CD4-positive, CD25-positive, alpha-beta regulatory T cell (primary cell): ENCODE results near the gene CADM2. TPM values are rescaled to one million over a fixed set of nuclear protein-coding genes. Genes with fewer than 3 reads are reported as not detected.

Source experiments
- ATAC-seq, 2 donors: fragments of 150-1000 bp; cut with Tn5 transposase; one replicate each; pipeline ENCODE4 v1.10.0; 2021; ENCODE audit warnings: low read depth in 2 of 2, moderate number of reproducible peaks in 2 of 2, moderate library complexity in 1 of 2
- DNase-seq, 3 donors: peaks; one replicate each; pipeline versions ENCODE4 v3.0.0 to v3.0.0-alpha.2; 2012 to 2022; ENCODE audit warnings: mixed read lengths in 1 of 3
- H3K27ac ChIP-seq: one replicate; pipeline ENCODE4 v1.7.0; 2013; ENCODE audit warnings: mild to moderate bottlenecking, low read length; ENCODE audit not compliant: insufficient read depth, poor library complexity, severe bottlenecking
- H3K27me3 ChIP-seq: one replicate; pipeline ENCODE4 v1.7.0; 2013; ENCODE audit warnings: low read length; ENCODE audit not compliant: control insufficient read depth, insufficient read depth
- H3K36me3 ChIP-seq: one replicate; pipeline ENCODE4 v1.7.0; 2013; ENCODE audit warnings: mild to moderate bottlenecking, low read length, moderate library complexity; ENCODE audit not compliant: control insufficient read depth, insufficient read depth
- H3K4me1 ChIP-seq: 2 replicates; pipeline ENCODE4 v1.7.0; 2013; ENCODE audit warnings: mild to moderate bottlenecking, low read length; ENCODE audit not compliant: insufficient read depth, control insufficient read depth, poor library complexity, severe bottlenecking
- H3K4me3 ChIP-seq: one replicate; pipeline ENCODE4 v1.7.0; 2013; ENCODE audit warnings: low read depth, mild to moderate bottlenecking, low read length, moderate library complexity
- H3K9me3 ChIP-seq, 2 experiments: 1 replicate in 1 of 2; 2 replicates in 1 of 2; pipeline ENCODE4 v1.7.0; 2013; ENCODE audit warnings: low read length in 2 of 2, mild to moderate bottlenecking in 1 of 2, moderate library complexity in 1 of 2; ENCODE audit not compliant: control insufficient read depth in 2 of 2
- H3K27ac Mint-ChIP-seq, 3 donors: one replicate each; pipeline ENCODE4 v1.8.0; 2020 to 2022; ENCODE audit warnings: mild to moderate bottlenecking in 3 of 3, mixed read lengths in 3 of 3, moderate library complexity in 2 of 3
- H3K27me3 Mint-ChIP-seq: one replicate; pipeline ENCODE4 v1.8.0; 2022; ENCODE audit warnings: mild to moderate bottlenecking, mixed read lengths
- H3K36me3 Mint-ChIP-seq: one replicate; pipeline ENCODE4 v1.8.0; 2020; ENCODE audit warnings: mixed read lengths
- H3K4me1 Mint-ChIP-seq, 4 donors: one replicate each; pipeline ENCODE4 v1.8.0; 2020 to 2022; ENCODE audit warnings: mixed read lengths in 4 of 4, mild to moderate bottlenecking in 1 of 4
- H3K4me3 Mint-ChIP-seq, 4 donors: one replicate each; pipeline ENCODE4 v1.8.0; 2020 to 2022; ENCODE audit warnings: mild to moderate bottlenecking in 4 of 4, mixed read lengths in 4 of 4, moderate library complexity in 3 of 4
- H3K9me3 Mint-ChIP-seq, 7 donors: one replicate each; pipeline ENCODE4 v1.8.0; 2020 to 2022; ENCODE audit warnings: mixed read lengths in 7 of 7, mild to moderate bottlenecking in 3 of 7, moderate library complexity in 2 of 7
- polyA plus RNA-seq, 4 donors: library from polyadenylated mRNA; unstranded; fragments of 300-500 nt; fragmentation: Illumina TruSeq; gene quantifications; one replicate each; pipeline ENCODE4 v1.2.3, GENCODE V29; 2021
- total RNA-seq: library from RNA; stranded (reverse); gene quantifications from one replicate; pipeline ENCODE4 v1.2.3, GENCODE V29; 2022

The CADM2 gene
- total and polyA plus RNA-seq, 5 donors from 2014 or later, result not detected

DNA sequence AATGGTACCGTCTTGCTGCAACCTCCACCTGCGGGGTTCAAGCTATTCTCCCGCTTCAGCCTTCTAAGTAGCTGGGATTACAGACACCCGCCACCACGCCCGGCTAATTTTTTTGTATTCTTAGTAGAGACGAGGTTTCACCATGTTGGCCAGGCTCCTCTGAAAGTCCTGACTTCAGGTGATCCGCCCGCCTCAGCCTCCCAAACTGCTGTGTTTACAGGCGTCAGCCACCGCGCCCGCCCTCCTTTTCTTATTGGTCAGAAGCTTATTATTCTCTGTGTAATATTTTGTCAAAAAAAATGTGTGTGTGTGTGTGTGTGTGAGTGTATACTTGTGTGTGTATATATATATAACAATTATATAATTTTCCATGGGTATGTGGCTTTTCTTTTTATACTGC, 425.6 kb downstream of the CADM2 start:
- Mint-ChIP-seq H3K4me1 (no peaks in the 10 kb centered on the region), H3K9me3 (peaks cover 0 to 9% (median 5%) of the 10 kb centered on the region in 7 donors), H3K36me3 (no peaks in the 10 kb centered on the region), H3K4me3 (no peak overlapping the region), H3K27me3 (no peaks in the 10 kb centered on the region), H3K27ac (no peak overlapping the region)
- H3K27ac ChIP-seq, result no peak overlapping the region
- no peaks in the 10 kb centered on the region for H3K4me1 ChIP-seq
- no peaks in the 10 kb centered on the region for H3K27me3 ChIP-seq
- no peak for ATAC-seq
- no peak for DNase-seq
- H3K4me3 ChIP-seq, result no peak overlapping the region
- no peaks in the 10 kb centered on the region for H3K36me3 ChIP-seq
- H3K9me3 ChIP-seq, result peaks cover 4% of the 10 kb centered on the region in 2 experiments

DNA sequence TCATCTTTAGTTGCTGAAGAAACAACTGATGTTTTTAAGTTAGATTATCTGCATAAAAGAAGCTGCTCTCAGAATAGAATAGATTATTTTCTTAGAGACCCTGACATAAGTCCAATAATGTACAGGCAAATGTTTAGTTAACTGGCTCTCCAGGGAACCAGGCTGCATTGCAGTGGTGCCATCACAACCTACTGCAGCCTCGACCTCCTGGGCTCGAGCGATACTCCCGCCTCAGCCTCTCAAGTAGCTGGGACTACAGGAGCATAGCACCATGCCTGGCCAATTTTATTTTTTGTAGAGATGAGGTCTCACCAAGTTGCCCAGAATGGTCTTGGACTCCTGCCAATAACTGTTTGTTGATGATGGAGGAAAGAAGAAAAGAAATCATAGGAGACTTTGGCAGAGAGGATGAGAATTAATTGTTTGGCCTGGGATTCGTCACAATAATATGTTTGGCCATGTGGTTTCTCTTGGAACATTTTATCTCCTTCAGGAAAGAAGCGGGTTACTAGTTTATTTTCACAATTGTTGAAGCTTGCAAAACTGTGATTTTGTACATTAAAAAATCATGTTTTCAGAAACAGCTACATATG, 429.2 kb downstream of the CADM2 start:
- Histone ChIP-seq H3K4me3 (no peak overlapping the region), H3K36me3 (no peaks in the 10 kb centered on the region), H3K4me1 (no peaks in the 10 kb centered on the region), H3K27ac (no peak overlapping the region), H3K27me3 (no peaks in the 10 kb centered on the region), H3K9me3 (peaks cover 0 to 4% of the 10 kb centered on the region in 2 experiments)
- Mint-ChIP-seq H3K4me1 (no peaks in the 10 kb centered on the region), H3K36me3 (no peaks in the 10 kb centered on the region), H3K9me3 (peaks cover 0 to 13% (median 9%) of the 10 kb centered on the region in 7 donors), H3K27me3 (no peaks in the 10 kb centered on the region), H3K4me3 (no peak overlapping the region), H3K27ac (no peak overlapping the region)
- ATAC-seq (no peak), DNase-seq (no peak)

DNA sequence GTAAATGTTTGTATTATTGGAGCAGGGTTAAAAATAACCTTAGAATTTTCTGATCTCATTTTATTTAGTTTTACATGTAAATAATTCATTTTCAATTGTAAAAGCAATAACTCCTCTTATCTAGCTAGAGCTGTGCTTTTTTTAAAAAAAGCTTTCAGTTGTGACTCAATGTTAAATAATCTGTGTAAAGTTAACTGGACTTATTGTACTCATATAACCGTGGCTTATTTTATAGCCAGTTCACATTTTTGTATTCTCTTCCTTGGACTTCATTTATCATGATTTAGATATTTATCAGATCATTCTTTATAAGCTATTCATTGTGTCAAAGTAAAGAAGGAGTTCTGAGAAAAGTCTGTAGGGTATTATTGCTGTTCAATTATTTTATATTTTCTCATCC, 435.6 kb downstream of the CADM2 start:
- Histone ChIP-seq H3K27ac (no peak overlapping the region), H3K27me3 (no peaks in the 10 kb centered on the region), H3K4me1 (no peaks in the 10 kb centered on the region), H3K4me3 (no peak overlapping the region), H3K36me3 (no peaks in the 10 kb centered on the region), H3K9me3 (peaks cover 0 to 2% of the 10 kb centered on the region in 2 experiments)
- DNase-seq, result no peak
- H3K27ac Mint-ChIP-seq, result no peak overlapping the region
- H3K4me3 Mint-ChIP-seq, result no peak overlapping the region
- peaks cover 0 to 6% (median 0%) of the 10 kb centered on the region in 4 donors for H3K4me1 Mint-ChIP-seq
- no peaks in the 10 kb centered on the region for H3K27me3 Mint-ChIP-seq
- peaks cover 0 to 11% (median 6%) of the 10 kb centered on the region in 7 donors for H3K9me3 Mint-ChIP-seq
- ATAC-seq, result no peak
- no peaks in the 10 kb centered on the region for H3K36me3 Mint-ChIP-seq

DNA sequence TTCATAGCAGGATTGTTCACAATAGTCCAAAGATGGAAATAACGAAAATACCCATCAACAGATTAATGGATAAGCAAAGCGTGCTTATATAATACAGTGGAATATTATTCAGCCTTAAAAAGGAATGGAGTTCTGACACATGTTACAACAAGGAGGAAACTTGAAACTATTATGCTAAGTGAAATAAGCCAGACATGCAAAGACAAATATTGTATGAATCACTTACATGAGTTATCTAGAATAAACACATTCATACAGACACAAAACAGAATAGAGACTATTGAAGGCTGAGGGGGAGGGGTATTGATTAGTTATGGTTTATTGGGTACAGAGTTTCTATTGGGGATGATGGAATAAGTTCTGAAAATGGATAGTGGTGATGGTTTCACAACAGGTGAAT, 438.6 kb downstream of the CADM2 start:
- H3K27me3 ChIP-seq, result no peaks in the 10 kb centered on the region
- peaks cover 0 to 10% of the 10 kb centered on the region in 2 experiments for H3K9me3 ChIP-seq
- no peaks in the 10 kb centered on the region for H3K27me3 Mint-ChIP-seq
- no peak overlapping the region for H3K4me3 Mint-ChIP-seq
- ATAC-seq (no peak), DNase-seq (no peak)
- H3K27ac ChIP-seq, result no peak overlapping the region
- H3K4me1 Mint-ChIP-seq, result peaks cover 0 to 6% (median 0%) of the 10 kb centered on the region in 4 donors
- no peak overlapping the region for H3K27ac Mint-ChIP-seq
- H3K36me3 ChIP-seq, result no peaks in the 10 kb centered on the region
- H3K9me3 Mint-ChIP-seq, result peaks cover 0 to 8% (median 4%) of the 10 kb centered on the region in 7 donors
- H3K4me1 ChIP-seq, result no peaks in the 10 kb centered on the region
- no peak overlapping the region for H3K4me3 ChIP-seq
- no peaks in the 10 kb centered on the region for H3K36me3 Mint-ChIP-seq

DNA sequence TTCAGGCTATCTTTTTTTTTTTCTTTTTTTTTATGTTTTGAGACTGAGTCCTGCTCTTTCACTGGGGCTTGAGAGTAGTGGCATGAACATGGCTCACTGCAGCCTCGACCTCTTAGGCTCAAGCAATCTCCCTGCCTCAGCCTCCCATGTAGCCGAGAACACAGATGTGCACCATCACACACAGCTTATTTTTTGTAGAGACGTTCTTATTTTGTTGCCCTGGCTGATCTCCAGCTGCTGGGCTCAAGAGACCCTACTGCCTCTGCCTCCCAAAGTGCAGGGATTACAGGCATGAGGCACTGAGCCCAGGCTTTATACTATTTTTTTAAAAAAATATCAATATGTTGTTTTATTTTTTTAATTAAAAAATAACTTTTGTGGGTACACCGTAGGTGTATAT, 467.3 kb downstream of the CADM2 start:
- no peaks in the 10 kb centered on the region for H3K4me1 ChIP-seq
- no peak overlapping the region for H3K4me3 ChIP-seq
- H3K9me3 Mint-ChIP-seq, result peaks cover 0 to 21% (median 7%) of the 10 kb centered on the region in 7 donors
- H3K27ac Mint-ChIP-seq, result no peak overlapping the region
- H3K27ac ChIP-seq, result no peak overlapping the region
- no peaks in the 10 kb centered on the region for H3K4me1 Mint-ChIP-seq
- no peaks in the 10 kb centered on the region for H3K27me3 Mint-ChIP-seq
- H3K4me3 Mint-ChIP-seq, result no peak overlapping the region
- no peaks in the 10 kb centered on the region for H3K36me3 ChIP-seq
- H3K36me3 Mint-ChIP-seq, result no peaks in the 10 kb centered on the region
- ATAC-seq (no peak), DNase-seq (no peak)
- peaks cover 7 to 10% of the 10 kb centered on the region in 2 experiments for H3K9me3 ChIP-seq
- H3K27me3 ChIP-seq, result no peaks in the 10 kb centered on the region

DNA sequence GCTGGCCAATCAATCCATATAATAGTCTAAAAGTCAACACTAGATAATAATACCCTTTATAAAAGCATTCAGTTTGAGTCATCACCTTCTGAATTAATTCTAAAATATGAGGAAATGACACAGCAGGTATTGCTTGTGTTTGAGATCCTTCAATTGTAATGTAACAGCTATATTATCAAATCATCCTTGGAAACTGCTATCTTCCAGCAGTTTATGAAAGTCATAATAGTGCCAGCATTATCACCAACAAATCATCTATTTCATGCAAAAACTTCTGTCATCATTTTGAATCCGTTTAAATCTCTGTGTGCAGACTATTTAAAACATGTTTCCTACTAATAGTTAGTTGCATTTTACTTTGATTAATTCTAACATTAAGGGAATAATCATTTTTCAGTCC, 468.7 kb downstream of the CADM2 start:
- Histone ChIP-seq H3K27me3 (no peaks in the 10 kb centered on the region), H3K4me3 (no peak overlapping the region), H3K9me3 (peaks cover 10 to 11% of the 10 kb centered on the region in 2 experiments), H3K36me3 (no peaks in the 10 kb centered on the region), H3K4me1 (no peaks in the 10 kb centered on the region), H3K27ac (no peak overlapping the region)
- Mint-ChIP-seq H3K36me3 (no peaks in the 10 kb centered on the region), H3K4me1 (no peaks in the 10 kb centered on the region), H3K27me3 (no peaks in the 10 kb centered on the region), H3K4me3 (no peak overlapping the region), H3K27ac (no peak overlapping the region), H3K9me3 (peaks cover 1 to 15% (median 10%) of the 10 kb centered on the region in 7 donors)
- ATAC-seq, result no peak
- DNase-seq, result no peak

DNA sequence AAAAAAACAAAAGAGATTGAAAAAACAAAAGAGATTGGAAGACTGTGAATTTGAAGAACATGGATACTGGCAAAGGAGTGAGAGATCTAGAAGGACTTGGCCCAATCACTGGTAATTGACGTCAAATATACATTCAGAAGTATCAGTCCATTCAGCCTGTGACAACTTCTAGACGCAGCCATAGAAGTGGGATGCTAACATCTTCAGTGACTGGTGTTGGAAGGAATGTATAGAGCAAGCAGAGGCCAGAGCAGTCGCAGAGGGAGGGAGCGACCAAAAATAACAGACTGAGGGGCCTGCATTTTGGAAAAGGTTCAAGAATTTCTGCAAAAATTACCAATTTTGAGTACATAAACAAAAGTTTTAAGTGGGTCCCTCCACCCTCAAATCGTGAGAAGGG, 473.3 kb downstream of the CADM2 start:
- Mint-ChIP-seq H3K36me3 (no peaks in the 10 kb centered on the region), H3K9me3 (peaks cover 1 to 21% (median 10%) of the 10 kb centered on the region in 7 donors), H3K4me1 (no peaks in the 10 kb centered on the region), H3K27ac (no peak overlapping the region), H3K27me3 (no peaks in the 10 kb centered on the region), H3K4me3 (no peak overlapping the region)
- no peak overlapping the region for H3K4me3 ChIP-seq
- H3K4me1 ChIP-seq, result no peaks in the 10 kb centered on the region
- no peak overlapping the region for H3K27ac ChIP-seq
- ATAC-seq (no peak), DNase-seq (no peak)
- peaks cover 0 to 8% of the 10 kb centered on the region in 2 experiments for H3K9me3 ChIP-seq
- no peaks in the 10 kb centered on the region for H3K36me3 ChIP-seq
- H3K27me3 ChIP-seq, result no peaks in the 10 kb centered on the region

DNA sequence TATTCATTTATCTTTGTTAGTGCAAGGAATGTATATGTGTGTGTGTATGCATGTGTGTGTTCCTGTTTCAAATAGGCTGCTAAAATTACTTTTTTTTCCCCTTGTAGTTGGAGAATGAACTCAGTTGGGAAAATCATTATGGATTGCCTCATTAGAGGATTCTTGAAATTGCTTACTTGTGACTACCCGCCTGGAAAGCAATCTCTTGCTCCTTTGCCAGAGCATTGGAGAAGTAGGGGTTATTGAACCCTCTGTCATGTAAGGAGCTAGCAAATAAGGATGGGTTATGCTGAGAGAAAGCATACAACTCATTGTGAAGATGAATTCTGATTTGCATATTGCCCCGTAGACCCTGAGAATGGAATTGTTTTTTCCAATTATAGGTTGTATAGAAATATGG, 474.5 kb downstream of the CADM2 start:
- Histone ChIP-seq H3K4me3 (no peak overlapping the region), H3K27me3 (no peaks in the 10 kb centered on the region), H3K9me3 (peaks cover 0 to 8% of the 10 kb centered on the region in 2 experiments), H3K27ac (no peak overlapping the region), H3K4me1 (no peaks in the 10 kb centered on the region), H3K36me3 (no peaks in the 10 kb centered on the region)
- Mint-ChIP-seq H3K27me3 (no peaks in the 10 kb centered on the region), H3K4me1 (no peaks in the 10 kb centered on the region), H3K4me3 (no peak overlapping the region), H3K36me3 (no peaks in the 10 kb centered on the region), H3K27ac (no peak overlapping the region), H3K9me3 (peaks cover 1 to 22% (median 10%) of the 10 kb centered on the region in 7 donors)
- ATAC-seq (no peak), DNase-seq (no peak)
